IPS-18c (cell line): ENCODE data around the gene CDA.
A peak's percentile ranks its signal among the peaks of the same experiment; 100 is the strongest.

Experiments
- H3K4me3 ChIP-seq: 2 replicates; pipeline ENCODE4 v1.7.0; 2013; ENCODE audit warnings: low read depth, mild to moderate bottlenecking, low read length, moderate library complexity; ENCODE audit not compliant: insufficient read depth
- H3K9me3 ChIP-seq: one replicate; pipeline ENCODE4 v1.6.1; 2013; ENCODE audit warnings: mild to moderate bottlenecking, low read length, moderate library complexity; ENCODE audit not compliant: control insufficient read depth, insufficient read depth

CDA gene

DNA sequence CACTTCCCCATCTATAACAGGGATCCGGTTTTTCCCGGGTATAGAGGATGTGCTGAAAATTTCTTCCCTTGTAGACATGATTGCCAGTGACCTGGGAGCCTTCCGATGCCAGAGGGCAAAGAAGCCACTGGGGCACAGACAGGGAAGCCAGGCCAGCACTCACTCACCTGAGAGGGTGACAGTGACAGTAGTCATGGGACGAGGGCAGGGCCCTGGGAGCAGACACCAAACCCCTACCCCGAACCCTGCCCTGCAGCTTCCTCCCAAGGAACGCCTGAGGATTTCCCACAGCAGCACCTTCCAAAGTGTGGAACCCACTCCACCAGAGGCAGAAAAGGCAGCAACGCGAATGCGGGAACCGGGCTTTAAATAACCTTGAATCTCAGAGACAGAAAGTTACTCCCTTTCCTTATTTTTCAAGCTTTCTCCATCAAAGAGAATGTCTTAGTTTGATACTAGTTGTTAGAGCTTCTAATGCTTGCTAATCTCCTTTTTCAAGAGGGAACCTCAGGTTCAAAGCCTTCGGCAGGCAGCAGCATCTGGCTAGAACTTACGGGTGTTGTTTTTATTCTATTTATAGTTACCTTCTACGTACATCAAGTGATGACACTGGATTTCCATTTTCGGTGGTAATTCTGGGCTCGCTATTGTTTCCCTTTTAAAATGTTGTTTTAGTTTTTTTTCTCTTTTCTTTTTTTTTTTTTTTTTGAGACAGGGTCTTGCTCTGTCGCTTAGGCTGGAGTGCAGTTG, 69.4 kb downstream of the CDA start:
- Histone ChIP-seq H3K9me3 (no peaks in the 10 kb centered on the region), H3K4me3 (no peak overlapping the region)

DNA sequence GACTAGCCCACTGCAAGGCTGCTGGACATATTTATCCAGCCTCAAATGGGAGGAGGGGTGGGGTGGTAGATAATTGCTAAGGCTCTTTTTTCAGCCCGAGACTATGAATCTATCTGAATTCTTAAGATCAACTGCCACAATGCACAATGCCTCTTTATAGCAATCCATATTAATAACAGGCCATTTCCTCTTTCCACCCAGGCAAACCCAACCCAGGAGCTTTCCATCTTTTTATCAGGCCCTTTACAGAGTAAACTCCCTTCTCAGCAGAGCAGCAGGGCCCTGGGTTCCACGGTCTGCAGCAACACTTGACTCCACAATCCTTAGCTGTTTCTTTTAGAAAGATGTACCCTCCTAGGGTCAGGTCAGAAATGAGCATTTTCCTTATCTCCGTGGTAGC, 71.5 kb downstream of the CDA start:
- Histone ChIP-seq H3K9me3 (no peaks in the 10 kb centered on the region), H3K4me3 (peak overlapping the region; percentile 95)

DNA sequence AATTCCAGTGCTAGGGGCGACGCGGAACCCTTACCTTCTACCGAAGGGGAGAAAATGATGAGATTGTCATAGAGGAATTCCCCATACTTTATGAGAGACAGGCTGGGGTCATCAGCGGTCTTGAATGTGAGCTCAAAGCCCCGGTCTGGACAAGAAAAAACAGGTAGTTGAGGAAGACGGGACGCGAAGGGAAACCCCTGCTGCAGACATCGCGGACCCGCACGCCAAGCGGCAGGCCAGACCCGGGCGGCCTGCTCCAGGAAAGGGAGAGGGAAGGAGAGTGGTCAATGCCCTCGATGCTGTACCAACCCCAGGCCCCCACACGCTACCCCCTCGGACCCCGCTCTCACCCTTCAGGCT, 71.9 kb downstream of the CDA start:
- no peaks in the 10 kb centered on the region for H3K9me3 ChIP-seq
- peak overlapping the region; percentile 95 for H3K4me3 ChIP-seq

DNA sequence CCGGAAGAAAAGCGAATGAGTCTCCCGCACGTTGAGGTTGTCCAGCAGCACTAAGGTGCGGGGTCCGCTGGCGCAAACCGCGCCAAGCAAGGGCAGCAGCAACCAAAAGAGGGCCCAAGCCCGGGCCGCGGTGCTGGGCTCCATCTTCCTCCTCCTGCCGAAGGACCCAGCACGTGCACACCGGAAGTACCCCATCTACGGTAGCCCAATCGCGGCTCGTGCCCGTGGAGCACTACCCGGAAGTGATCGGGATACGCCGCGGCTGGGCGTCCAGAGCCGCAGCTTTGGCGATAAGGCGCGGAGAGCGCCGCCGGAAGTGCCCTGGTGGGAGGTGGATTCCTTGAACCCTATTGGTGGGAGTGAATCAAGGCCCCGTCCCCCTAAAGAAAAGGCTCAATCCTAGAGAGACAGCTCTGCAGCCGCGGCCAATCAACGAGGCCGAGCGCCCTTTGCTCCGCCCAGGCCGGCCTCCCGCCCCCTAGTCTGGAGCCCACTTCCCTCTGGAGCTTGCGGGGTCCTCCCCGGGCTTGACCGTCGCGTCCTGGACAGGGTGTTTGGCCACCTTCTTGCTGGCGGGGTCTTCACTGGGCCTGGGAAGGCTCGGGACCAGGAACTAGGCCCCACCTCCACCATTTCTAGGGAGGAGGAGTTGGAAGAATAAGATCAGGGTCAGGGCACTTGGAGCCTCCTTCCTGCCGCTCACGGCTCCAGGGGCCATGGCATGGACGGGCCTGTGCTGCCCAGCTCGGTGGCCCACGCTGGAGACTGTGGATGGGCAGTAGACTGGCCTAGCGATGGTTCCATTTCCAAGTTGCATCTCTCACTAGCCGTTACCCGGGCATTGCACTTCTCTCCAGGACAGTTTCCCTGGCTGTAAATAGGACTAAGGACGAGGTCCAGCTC, 72.6 kb downstream of the CDA start, which contains the start of gene DDOST:
TSS of gene DDOST (minus strand) at position 163 of the 903 bp plus-strand sequence. CDS start at position 144, 19 bp downstream.
- peak within 1 kb of the TSS; percentile 95 for H3K4me3 ChIP-seq
- no peaks in the 10 kb centered on the region for H3K9me3 ChIP-seq

DNA sequence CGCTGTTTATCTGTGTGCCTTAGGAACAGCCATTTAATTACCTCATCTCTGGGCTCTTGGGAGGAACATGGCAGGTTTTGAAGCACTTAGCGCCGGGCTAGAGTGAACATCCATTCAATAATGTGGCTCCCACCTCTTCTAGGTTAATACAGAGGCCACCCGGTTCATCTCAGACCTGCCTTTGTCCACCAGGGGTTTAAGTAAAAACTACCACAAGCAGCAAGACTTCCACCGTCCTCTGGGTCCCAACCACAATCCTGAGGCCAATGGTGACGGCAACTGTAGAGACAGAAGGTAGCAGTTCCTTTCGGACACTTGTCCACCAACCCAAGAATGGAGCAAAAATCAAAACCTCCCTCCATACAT, 73.2 kb downstream of the CDA start:
- Histone ChIP-seq H3K9me3 (no peaks in the 10 kb centered on the region), H3K4me3 (peak overlapping the region; percentile 95)

DNA sequence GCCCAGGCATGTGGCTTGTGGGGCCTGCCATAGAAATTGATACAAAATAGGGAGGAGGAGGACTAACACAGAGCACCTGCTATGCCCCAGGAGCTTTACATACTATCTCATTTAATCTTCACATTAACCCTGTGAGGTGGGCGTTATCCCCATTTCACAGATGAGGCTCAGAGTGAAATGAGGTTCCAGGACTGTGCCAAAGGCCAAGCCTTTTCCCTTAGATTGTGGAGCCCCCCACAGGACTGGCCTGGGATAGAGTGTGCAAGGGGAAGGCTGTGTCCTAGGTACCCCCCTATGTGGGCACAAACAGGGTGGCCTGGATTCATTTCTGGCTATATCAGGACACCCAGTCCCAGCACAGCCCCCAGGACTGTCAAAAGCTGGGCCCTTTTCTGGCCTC, 74.5 kb downstream of the CDA start:
- no peaks in the 10 kb centered on the region for H3K9me3 ChIP-seq
- no peak overlapping the region for H3K4me3 ChIP-seq

DNA sequence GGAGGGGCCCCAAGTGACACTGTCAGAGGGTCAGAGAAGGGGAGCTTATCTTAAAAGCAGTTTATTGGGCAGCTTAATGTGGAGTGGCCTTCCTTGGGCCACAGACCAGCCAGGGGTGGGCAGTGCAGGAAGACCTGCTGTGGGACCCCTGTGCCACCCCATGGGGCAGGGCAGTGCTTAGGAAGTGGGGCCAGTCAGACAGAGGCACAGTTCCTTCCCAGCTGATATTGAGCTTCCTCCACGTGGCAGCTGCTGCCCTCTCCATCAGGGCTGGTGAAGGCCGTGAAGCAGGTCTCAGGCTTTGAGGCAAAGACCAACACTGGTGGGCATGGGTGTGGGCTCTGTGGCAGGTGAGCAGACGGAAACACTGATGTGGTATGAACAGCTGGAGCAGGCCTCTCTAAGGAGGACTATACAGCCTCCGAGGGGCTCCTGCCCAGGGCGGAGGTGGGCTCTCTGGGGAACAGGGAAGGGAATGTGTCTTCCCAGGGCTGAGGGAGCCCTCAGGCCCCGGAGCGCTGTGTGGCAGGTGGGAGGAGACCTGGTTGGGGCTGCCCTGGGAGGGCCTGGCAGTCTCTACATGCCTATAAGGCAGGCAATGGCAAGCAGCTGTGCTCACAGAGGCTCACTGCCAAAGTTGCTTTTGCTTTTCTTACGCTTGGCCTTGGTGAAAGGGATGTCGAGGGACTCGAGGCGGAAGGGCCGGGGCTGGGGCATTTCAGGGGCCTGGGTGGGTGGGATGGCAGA, 75.2 kb downstream of the CDA start:
- Histone ChIP-seq H3K4me3 (no peak overlapping the region), H3K9me3 (no peaks in the 10 kb centered on the region)

DNA sequence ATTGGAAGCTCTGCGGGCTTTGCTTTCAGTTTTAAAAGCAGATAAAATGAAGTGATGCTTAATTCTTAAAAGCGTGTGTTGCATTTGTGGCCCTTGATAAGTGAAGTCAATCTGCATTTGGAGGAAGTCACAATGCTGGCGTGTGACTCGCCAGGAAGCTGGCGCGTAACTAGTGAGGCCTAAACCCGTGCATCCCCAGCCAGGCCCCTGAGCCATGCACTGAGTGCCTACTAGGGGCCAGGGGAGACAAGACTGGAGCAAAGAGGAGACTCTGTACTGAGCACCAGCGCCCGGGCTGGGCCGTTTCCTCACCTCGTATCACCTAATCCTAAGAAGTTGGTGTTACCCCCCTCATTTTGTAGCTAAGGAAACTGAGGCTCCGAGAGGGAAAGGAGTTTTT, 76.8 kb downstream of the CDA start:
- Histone ChIP-seq H3K9me3 (no peaks in the 10 kb centered on the region), H3K4me3 (no peak overlapping the region)

DNA sequence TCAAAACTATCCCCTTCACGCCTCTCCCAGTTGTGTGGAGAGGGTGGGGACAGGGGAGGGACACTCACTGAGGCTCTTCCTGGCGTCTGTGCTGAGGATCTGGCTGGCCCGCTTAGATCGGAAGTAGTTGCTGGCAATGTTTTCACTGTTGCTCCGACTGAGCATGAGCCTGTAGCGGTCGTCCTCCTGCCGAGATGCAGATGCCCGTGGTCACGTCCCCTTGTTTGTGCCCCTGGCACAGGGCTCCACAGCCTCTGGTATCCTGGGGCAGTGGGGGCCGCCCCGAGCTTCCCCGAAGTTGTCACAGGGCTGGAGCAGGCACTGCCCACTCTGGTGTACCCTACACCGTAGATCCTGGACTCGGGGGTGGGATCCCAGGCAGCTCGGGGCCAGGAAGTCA, 77.2 kb downstream of the CDA start:
- no peaks in the 10 kb centered on the region for H3K9me3 ChIP-seq
- H3K4me3 ChIP-seq: no peak overlapping the region

DNA sequence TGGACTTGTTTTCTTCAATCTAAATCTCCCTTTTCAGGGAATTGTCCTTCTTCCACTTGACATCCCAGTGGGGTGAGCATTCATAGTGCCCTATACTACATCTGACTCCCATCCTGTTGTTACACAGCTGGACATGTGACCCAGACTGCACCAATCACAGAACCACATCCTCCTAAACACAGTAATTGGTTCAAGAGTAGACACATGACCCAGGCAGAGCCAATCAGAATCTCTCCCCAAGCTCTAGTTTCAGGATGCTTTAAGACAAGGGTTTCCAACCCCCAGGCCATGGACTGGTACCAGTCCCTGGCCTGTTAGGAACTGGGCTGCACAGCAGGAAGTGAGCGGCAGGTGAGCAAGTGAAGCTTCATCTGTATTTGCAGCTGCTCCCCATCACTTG, 77.9 kb downstream of the CDA start:
- Histone ChIP-seq H3K9me3 (no peaks in the 10 kb centered on the region), H3K4me3 (no peak overlapping the region)
